ENCODE data around the gene SPOCK3.

GRCh38 chr4:166836865-166837264, 397.4 kb downstream of the SPOCK3 start:
- TF ChIP-seq POLR2AphosphoS5 (IDR thresholded peaks at IDR 0.05) (no peak), CTCF (IDR thresholded peaks at IDR 0.05) (no peak)

Measured in prostate gland (tissue), 2 donors.